Endothelial cell of umbilical vein (primary cell): ENCODE measurements around the gene SP2. TPM values are rescaled to one million over a fixed set of nuclear protein-coding genes. Genes with fewer than 3 reads are reported as not detected.
A peak's percentile ranks its signal among the peaks of the same experiment; 100 is the strongest.

Source experiments
- BruUV-seq: library from RNA; stranded (reverse); fragments of 400-500 nt; replicated peaks from 2 replicates; lab custom pipeline; 2021; lab: Mats Ljungman, UMichigan
- CTCF ChIA-PET: fragments of 300-600, 350-600 bp; sonication (Branson Sonifier 250); formaldehyde crosslinking; loops from one replicate; lab custom pipeline; 2021; ENCODE audit warnings: antibody characterized with exemption, inconsistent platforms; lab: Charles Lee
- POLR2A ChIA-PET: fragments of 300-600, 350-600 bp; sonication (Branson Sonifier 250); formaldehyde crosslinking; loops from one replicate; lab custom pipeline; 2021; ENCODE audit warnings: antibody characterized with exemption, inconsistent platforms; lab: Charles Lee
- DNase-seq: peaks from one replicate; pipeline ENCODE4 v3.0.0-alpha.2; 2011; ENCODE audit warnings: low read depth, low spot score
- FAIRE-seq: peaks from 2 replicates; lab custom pipeline; 2011; peaks lifted over from hg19 to GRCh38; lab: Jason Lieb, UNC
- H2AFZ ChIP-seq: 2 replicates; pipeline ENCODE4 v1.6.0; 2012; ENCODE audit warnings: low read depth, low read length, control low read depth, inconsistent platforms
- H3K27ac ChIP-seq: 2 replicates; pipeline ENCODE4 v1.5.1; 2011; ENCODE audit warnings: low read depth, mild to moderate bottlenecking, control low read depth, low read length, moderate library complexity; ENCODE audit not compliant: insufficient read depth
- H3K27me3 ChIP-seq, 2 experiments: 2 replicates each; pipeline versions ENCODE4 v1.6.0 to v1.6.1; 2011; ENCODE audit warnings: low read length in 2 of 2, mixed read lengths in 1 of 2; ENCODE audit not compliant: control insufficient read depth in 2 of 2, insufficient read depth in 2 of 2
- H3K36me3 ChIP-seq, 2 experiments: 2 replicates in 1 of 2; 3 replicates in 1 of 2; pipeline ENCODE4 v1.5.1; 2011; ENCODE audit warnings: low read length in 2 of 2, mild to moderate bottlenecking in 1 of 2, moderate library complexity in 1 of 2; ENCODE audit not compliant: control insufficient read depth in 2 of 2, insufficient read depth in 2 of 2; ENCODE audit errors: extremely low read depth in 1 of 2
- H3K4me1 ChIP-seq: 3 replicates; pipeline ENCODE4 v1.5.1; 2011; ENCODE audit warnings: mild to moderate bottlenecking, low read length; ENCODE audit not compliant: control insufficient read depth, insufficient read depth; ENCODE audit errors: extremely low read depth
- H3K4me2 ChIP-seq: 2 replicates; pipeline ENCODE4 v1.6.1; 2011; ENCODE audit warnings: low read length, control low read depth, mixed read lengths; ENCODE audit not compliant: insufficient read depth
- H3K4me3 ChIP-seq, 3 experiments: fragments of 200-600 bp in 1 of 3; sonication (generic), shearing (Covaris generic) in 1 of 3; replicated peaks in 1 of 3; 2 replicates each; pipeline ENCODE4 v1.5.1; 2011 to 2016; ENCODE audit warnings: control low read depth in 3 of 3, low read length in 3 of 3, mild to moderate bottlenecking in 2 of 3, inconsistent platforms in 1 of 3, low read depth in 1 of 3, moderate library complexity in 1 of 3; ENCODE audit not compliant: insufficient read depth in 1 of 3
- H3K79me2 ChIP-seq: 2 replicates; pipeline ENCODE4 v1.6.0; 2012; ENCODE audit warnings: low read length, inconsistent platforms; ENCODE audit not compliant: control insufficient read depth, insufficient read depth
- H3K9ac ChIP-seq: replicated peaks from 2 replicates; pipeline ENCODE3; 2011; ENCODE audit warnings: low read length, control low read depth; ENCODE audit not compliant: insufficient read depth; ENCODE audit errors: extremely low read depth
- H3K9me1 ChIP-seq: replicated peaks from 3 replicates; pipeline ENCODE4 v1.6.0; 2011; ENCODE audit warnings: mild to moderate bottlenecking, low read length; ENCODE audit not compliant: control insufficient read depth, insufficient read depth; ENCODE audit errors: extremely low read depth
- H3K9me3 ChIP-seq: replicated peaks from 2 replicates; pipeline ENCODE4 v1.5.1; 2012; ENCODE audit warnings: low read length, inconsistent platforms; ENCODE audit not compliant: control insufficient read depth, insufficient read depth
- H4K20me1 ChIP-seq: replicated peaks from 2 replicates; pipeline ENCODE3; 2011; ENCODE audit warnings: mild to moderate bottlenecking, low read length; ENCODE audit not compliant: control insufficient read depth, insufficient read depth; ENCODE audit errors: extremely low read depth
- EZH2 ChIP-seq: IDR thresholded peaks from 2 replicates; pipeline ENCODE4 v1.6.1; 2012; ENCODE audit warnings: borderline replicate concordance, low read depth, mild to moderate bottlenecking, moderate library complexity, low read length, inconsistent platforms; ENCODE audit not compliant: severe bottlenecking
- FOS ChIP-seq: IDR thresholded peaks from 2 replicates; pipeline ENCODE4 v1.6.1; 2011; ENCODE audit warnings: mild to moderate bottlenecking, low read length, moderate library complexity, borderline replicate concordance; ENCODE audit not compliant: insufficient read depth
- GATA2 ChIP-seq: IDR thresholded peaks from 2 replicates; pipeline ENCODE4 v1.7.0; 2011; ENCODE audit warnings: low read depth, mild to moderate bottlenecking, moderate library complexity, mixed read lengths, low read length; ENCODE audit not compliant: insufficient read length, insufficient read depth
- JUN ChIP-seq: IDR thresholded peaks from 2 replicates; pipeline ENCODE4 v1.6.1; 2011; ENCODE audit warnings: borderline replicate concordance, low read depth; ENCODE audit not compliant: insufficient read length, insufficient read depth
- MYC ChIP-seq: IDR thresholded peaks from one replicate; pipeline ENCODE4 v1.6.1; 2011; ENCODE audit warnings: mild to moderate bottlenecking, low read depth, low read length
- POLR2A ChIP-seq: IDR thresholded peaks from 2 replicates; pipeline ENCODE4 v1.6.1; 2012; ENCODE audit warnings: low read depth, mild to moderate bottlenecking, control low read depth, low read length
- POLR2AphosphoS5 ChIP-seq: IDR thresholded peaks from 2 replicates; pipeline ENCODE4 v1.6.1; 2012; ENCODE audit warnings: low read depth, mild to moderate bottlenecking, control low read depth, low read length, moderate library complexity; ENCODE audit not compliant: insufficient read depth
- dilution Hi-C: fragments of 300-500 bp; cut with MboI; formaldehyde crosslinking; loops from one replicate; pipeline ENCODE4 v1.15.0; 2019; ENCODE audit warnings: low sequenced_read_pairs; ENCODE audit not compliant: extremely low pct_ligation_motif_present
- intact Hi-C: fragments of 100-400 bp; cut with micrococcal nuclease; formaldehyde crosslinking; loops from one replicate; pipeline ENCODE4 v1.10.0; 2022
- polyA plus RNA-seq, 4 experiments: library from polyadenylated mRNA; depleted of rRNA in 3 of 4; stranded (reverse) in 3 of 4; unstranded in 1 of 4; fragments of >200 nt; gene quantifications; 2 replicates each; pipeline versions ENCODE4 v1.2.1 to v1.2.3, GENCODE V29; 2011 to 2012; ENCODE audit warnings: missing spikeins in 1 of 4
- total RNA-seq: library from RNA; stranded (reverse); gene quantifications from 2 replicates; pipeline ENCODE4 v1.2.3, GENCODE V29; 2021
- TF ChIP-seq, protein P1 (sequence below): IDR thresholded peaks from 2 replicates; pipeline ENCODE4 v1.6.1; 2011; ENCODE audit not compliant: insufficient read depth, insufficient read length
- TF ChIP-seq, protein P2 (sequence below), 2 donors: IDR thresholded peaks; 1 replicate in 1 of 2; 2 replicates in 1 of 2; pipeline ENCODE4 v1.5.1; 2011; ENCODE audit warnings: low read length in 2 of 2, mild to moderate bottlenecking in 2 of 2, moderate library complexity in 2 of 2, control low read depth in 1 of 2, inconsistent platforms in 1 of 2, low read depth in 1 of 2; ENCODE audit not compliant: insufficient read depth in 1 of 2; ENCODE audit errors: extremely low read depth in 1 of 2

Gene SP2
- total and polyA plus RNA-seq, 2 donors (not counting 3 experiments of a cell fraction or from before 2014, with no cell fraction given): 11.2 to 18.6 TPM

DNA sequence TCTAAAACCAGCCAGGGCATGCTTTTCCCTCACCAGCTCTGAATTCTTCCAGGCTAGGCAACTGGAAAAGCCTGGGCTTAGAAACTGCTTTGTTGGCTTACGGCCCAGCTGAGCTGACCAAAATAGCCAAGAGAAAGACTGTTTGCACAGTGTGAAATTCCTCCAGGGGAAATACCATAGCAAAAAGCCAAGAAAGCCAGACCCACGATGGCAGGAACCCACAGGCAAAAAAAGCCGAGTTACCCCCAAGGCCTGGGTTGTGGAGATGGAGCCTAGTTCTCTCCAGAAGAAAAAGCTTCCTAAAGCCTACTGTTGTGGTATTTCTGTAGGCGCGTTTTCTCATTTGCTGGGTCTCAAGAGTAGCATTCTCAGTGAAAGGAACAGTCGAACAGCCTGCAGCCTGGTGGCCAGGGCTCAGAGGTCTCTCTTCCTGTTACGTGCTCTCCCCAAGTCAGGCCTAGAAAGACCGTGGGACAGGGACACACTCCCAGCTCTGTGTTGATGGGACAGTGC lies 9.2 kb downstream of the SP2 start:
- H3K27me3 ChIP-seq: no peaks in the 10 kb centered on the region
- H3K36me3 ChIP-seq: peaks cover 0 to 2% of the 10 kb centered on the region in 2 experiments
- dilution Hi-C loops: no loop called here
- H3K79me2 ChIP-seq: no peaks in the 10 kb centered on the region
- no peak overlapping the region for H3K4me2 ChIP-seq
- intact Hi-C loops: no loop called here
- BruUV-seq: no TSS peak
- H4K20me1 ChIP-seq: no peaks in the 10 kb centered on the region
- FAIRE-seq (no peak), DNase-seq (peak; percentile 77)
- POLR2A ChIA-PET: interaction anchor here (1.3 kb wide), 1 partner anchor 10 kb away, joined by 6 read pairs; the partner anchor contains the start of gene SP2
- H3K9me3 ChIP-seq: no peaks in the 10 kb centered on the region
- H3K9ac ChIP-seq: no peak overlapping the region
- H3K9me1 ChIP-seq: no peaks in the 10 kb centered on the region
- H2AFZ ChIP-seq: no peak overlapping the region
- TF ChIP-seq POLR2AphosphoS5: no peak
- TF ChIP-seq MYC: no peak
- CTCF ChIA-PET: interaction anchor here (0.7 to 1.7 kb wide), 7 partner anchors 14 to 115 kb away, joined by 3 to 6 read pairs (median 5); no protein-coding TSS in a partner anchor
- H3K4me1 ChIP-seq: no peaks in the 10 kb centered on the region
- no peak overlapping the region for H3K27ac ChIP-seq
- H3K4me3 ChIP-seq: no peak overlapping the region

DNA sequence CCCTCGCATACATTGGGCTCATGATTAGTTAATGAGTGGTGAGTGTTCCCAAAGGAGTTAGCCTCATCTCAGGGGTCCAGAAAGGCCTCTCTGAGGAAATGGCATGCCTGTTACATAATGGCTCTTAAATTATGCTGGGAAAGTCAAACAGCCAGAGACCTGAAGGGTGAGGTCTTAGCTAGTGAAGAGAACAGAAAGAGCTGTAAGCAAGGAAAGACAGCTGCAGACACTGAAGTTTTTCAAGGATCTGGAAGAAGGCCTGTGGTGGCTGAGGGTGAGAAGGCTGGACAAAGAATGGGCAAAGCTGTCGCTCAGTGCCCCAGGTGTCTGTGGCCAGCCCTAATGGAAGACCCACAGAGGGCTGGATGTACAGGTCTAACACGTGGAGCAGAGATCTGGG lies 10.4 kb downstream of the SP2 start:
- intact Hi-C loops (no loop called here), dilution Hi-C loops (no loop called here)
- TF ChIP-seq, protein P1, sequence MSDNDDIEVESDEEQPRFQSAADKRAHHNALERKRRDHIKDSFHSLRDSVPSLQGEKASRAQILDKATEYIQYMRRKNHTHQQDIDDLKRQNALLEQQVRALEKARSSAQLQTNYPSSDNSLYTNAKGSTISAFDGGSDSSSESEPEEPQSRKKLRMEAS: no peak
- TF ChIP-seq POLR2A: no peak
- TF ChIP-seq GATA2: no peak
- TF ChIP-seq JUN: no peak
- no peak for TF ChIP-seq EZH2
- TF ChIP-seq POLR2AphosphoS5: no peak
- no peak for TF ChIP-seq FOS
- TF ChIP-seq, protein P2, sequence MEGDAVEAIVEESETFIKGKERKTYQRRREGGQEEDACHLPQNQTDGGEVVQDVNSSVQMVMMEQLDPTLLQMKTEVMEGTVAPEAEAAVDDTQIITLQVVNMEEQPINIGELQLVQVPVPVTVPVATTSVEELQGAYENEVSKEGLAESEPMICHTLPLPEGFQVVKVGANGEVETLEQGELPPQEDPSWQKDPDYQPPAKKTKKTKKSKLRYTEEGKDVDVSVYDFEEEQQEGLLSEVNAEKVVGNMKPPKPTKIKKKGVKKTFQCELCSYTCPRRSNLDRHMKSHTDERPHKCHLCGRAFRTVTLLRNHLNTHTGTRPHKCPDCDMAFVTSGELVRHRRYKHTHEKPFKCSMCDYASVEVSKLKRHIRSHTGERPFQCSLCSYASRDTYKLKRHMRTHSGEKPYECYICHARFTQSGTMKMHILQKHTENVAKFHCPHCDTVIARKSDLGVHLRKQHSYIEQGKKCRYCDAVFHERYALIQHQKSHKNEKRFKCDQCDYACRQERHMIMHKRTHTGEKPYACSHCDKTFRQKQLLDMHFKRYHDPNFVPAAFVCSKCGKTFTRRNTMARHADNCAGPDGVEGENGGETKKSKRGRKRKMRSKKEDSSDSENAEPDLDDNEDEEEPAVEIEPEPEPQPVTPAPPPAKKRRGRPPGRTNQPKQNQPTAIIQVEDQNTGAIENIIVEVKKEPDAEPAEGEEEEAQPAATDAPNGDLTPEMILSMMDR (IDR thresholded peaks at IDR 0.05; ENCODE audit: extremely low read depth in 1 of 2, insufficient read depth in 1 of 2, low read depth in 1 of 2, low read length in 2 of 2): no peak
- TF ChIP-seq MYC: no peak
- no peak overlapping the region for H3K27ac ChIP-seq
- H3K36me3 ChIP-seq: peaks cover 0 to 2% of the 10 kb centered on the region in 2 experiments
- H3K79me2 ChIP-seq: no peaks in the 10 kb centered on the region
- no peaks in the 10 kb centered on the region for H3K27me3 ChIP-seq
- CTCF ChIA-PET: interaction anchor here (1.2 kb wide), 1 partner anchor 64 kb away, joined by 3 read pairs; no protein-coding TSS in a partner anchor
- no peaks in the 10 kb centered on the region for H3K9me3 ChIP-seq
- H4K20me1 ChIP-seq: no peaks in the 10 kb centered on the region
- no peak overlapping the region for H2AFZ ChIP-seq
- no TSS peak for BruUV-seq
- DNase-seq (no peak), FAIRE-seq (no peak)
- POLR2A ChIA-PET: no interaction called here
- no peaks in the 10 kb centered on the region for H3K9me1 ChIP-seq
- no peak overlapping the region for H3K9ac ChIP-seq
- H3K4me2 ChIP-seq: no peak overlapping the region
- no peaks in the 10 kb centered on the region for H3K4me1 ChIP-seq
- no peak overlapping the region for H3K4me3 ChIP-seq
